Spinal cord (tissue), 10 donors: Measurements from ENCODE around the gene NME7. TPM values are rescaled to one million over a fixed set of nuclear protein-coding genes. Genes with fewer than 3 reads are reported as not detected.

ENCODE experiments used
- DNase-seq, 6 donors: peaks; one replicate each; pipeline versions ENCODE4 v3.0.0 to v3.0.0-alpha.2; 2013 to 2015; ENCODE audit warnings: low spot score in 6 of 6, low read depth in 4 of 6
- H3K27ac ChIP-seq: one replicate; pipeline ENCODE4 v1.5.1; 2013; ENCODE audit warnings: low read depth, low read length, control low read depth
- H3K27me3 ChIP-seq: one replicate; pipeline ENCODE4 v1.6.1; 2013; ENCODE audit warnings: low read length; ENCODE audit not compliant: control insufficient read depth, insufficient read depth
- H3K36me3 ChIP-seq: one replicate; pipeline ENCODE4 v1.6.1; 2013; ENCODE audit warnings: low read length; ENCODE audit not compliant: control insufficient read depth, insufficient read depth
- H3K4me1 ChIP-seq: one replicate; pipeline ENCODE4 v1.6.1; 2013; ENCODE audit warnings: low read length; ENCODE audit not compliant: control insufficient read depth, insufficient read depth
- H3K4me3 ChIP-seq: one replicate; pipeline ENCODE4 v1.5.1; 2013; ENCODE audit warnings: low read depth, low read length, control low read depth
- H3K9me3 ChIP-seq: one replicate; pipeline ENCODE4 v1.6.1; 2013; ENCODE audit warnings: low read length; ENCODE audit not compliant: control insufficient read depth, insufficient read depth
- WGBS: methylation state at CpG from one replicate; pipeline ENCODE4 v1.1.5; 2013; ENCODE audit warnings: missing lambda C conversion rate; ENCODE audit not compliant: insufficient coverage; 5-methylcytosine and 5-hydroxymethylcytosine counted together
- polyA plus RNA-seq, 2 donors: library from polyadenylated mRNA; unstranded; fragments of 120-200 nt; gene quantifications; one replicate each; pipeline ENCODE4 v1.2.1, GENCODE V29; 2013; ENCODE audit not compliant: insufficient read length in 2 of 2
- total RNA-seq, 2 donors: library from RNA; depleted of rRNA in 1 of 2; stranded (reverse); fragments of 120-200 nt in 1 of 2; fragments of >200 nt in 1 of 2; gene quantifications; one replicate each; pipeline versions ENCODE4 v1.2.3 to v1.2.4, GENCODE V29; 2013 to 2014
- donor health status: healthy.

Gene NME7
- total and polyA plus RNA-seq, 4 donors: 21.5 to 131 (median 62.7) TPM

GRCh38 chr1:169381162-169381561 is 13.6 kb upstream of the NME7 start:
- H3K9me3 ChIP-seq: no peaks in the 10 kb centered on the region
- H3K36me3 ChIP-seq: peaks cover 13% of the 10 kb centered on the region
- H3K4me1 ChIP-seq: no peaks in the 10 kb centered on the region
- H3K27me3 ChIP-seq: no peaks in the 10 kb centered on the region
- DNase-seq: no peak
- H3K4me3 ChIP-seq: no peak overlapping the region
- H3K27ac ChIP-seq: no peak overlapping the region

DNA sequence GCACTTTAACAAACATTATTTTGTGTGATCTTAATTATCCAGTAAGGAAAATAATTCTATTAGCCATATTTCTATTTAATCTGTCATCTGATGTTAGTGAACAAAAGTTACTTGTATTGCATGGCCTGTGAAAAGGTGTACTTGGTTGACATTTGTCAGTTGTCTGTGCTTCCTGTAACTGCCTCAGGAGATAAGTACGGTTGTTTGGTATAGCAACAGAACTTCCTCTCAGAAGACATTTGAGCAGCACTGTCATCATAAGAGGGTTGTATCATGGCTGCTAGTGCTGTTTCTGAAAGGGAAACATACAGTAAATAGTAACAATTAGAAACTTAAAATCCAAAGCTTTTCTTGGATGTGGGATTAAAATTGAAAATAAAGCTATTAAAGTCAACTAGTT is 3.8 kb upstream of the NME7 start:
- no CpG with 5 or more reads among the region's 1 CpG for WGBS
- H3K36me3 ChIP-seq: peaks cover under 1% of the 10 kb centered on the region
- no peak overlapping the region for H3K4me3 ChIP-seq
- no peak for DNase-seq
- H3K27me3 ChIP-seq: no peaks in the 10 kb centered on the region
- no peaks in the 10 kb centered on the region for H3K9me3 ChIP-seq
- no peak overlapping the region for H3K27ac ChIP-seq
- H3K4me1 ChIP-seq: no peaks in the 10 kb centered on the region

GRCh38 chr1:169368406-169368769 is 791 bp upstream of the NME7 start:
- DNase-seq: no peak
- Histone ChIP-seq H3K4me3 (peak overlapping the region; percentile 92), H3K36me3 (peaks cover 2% of the 10 kb centered on the region), H3K9me3 (no peaks in the 10 kb centered on the region), H3K4me1 (no peaks in the 10 kb centered on the region), H3K27me3 (no peaks in the 10 kb centered on the region), H3K27ac (peak overlapping the region; percentile 91)
- WGBS: 0% methylated on average over 13 of the region's 16 CpGs

- H3K4me3 ChIP-seq: peak overlapping the region; percentile 92
- peak overlapping the region; percentile 91 for H3K27ac ChIP-seq
- 4% methylated on average over 10 of the region's 15 CpGs for WGBS
These were observed 406 bp downstream of the NME7 start for GRCh38 chr1:169367096-169367685.

DNA sequence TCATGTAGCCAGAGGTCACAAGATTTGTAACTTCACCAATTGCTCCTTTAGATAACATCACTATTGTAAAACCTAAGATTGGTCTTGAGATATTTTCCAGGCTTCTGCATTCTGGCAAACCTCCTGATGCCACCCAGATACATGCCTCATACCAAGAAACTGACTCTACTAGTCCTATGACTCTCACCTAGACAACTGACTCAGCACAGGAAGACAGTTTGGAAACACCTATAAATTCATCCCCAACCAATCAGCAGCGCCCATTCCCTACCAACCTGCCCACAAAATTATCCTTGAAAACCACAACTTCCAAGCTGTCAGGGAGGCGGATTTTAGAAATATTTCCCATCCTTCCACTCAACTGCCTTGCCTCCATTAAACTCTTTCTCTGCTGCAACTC is 2.6 kb downstream of the NME7 start:
- H3K4me1 ChIP-seq: no peaks in the 10 kb centered on the region
- WGBS: 86% methylated on average over 2 of the region's 2 CpGs
- H3K36me3 ChIP-seq: peaks cover 2% of the 10 kb centered on the region
- no peak overlapping the region for H3K4me3 ChIP-seq
- no peaks in the 10 kb centered on the region for H3K27me3 ChIP-seq
- H3K9me3 ChIP-seq: no peaks in the 10 kb centered on the region
- no peak for DNase-seq
- H3K27ac ChIP-seq: no peak overlapping the region

More at GRCh38 chr1:169367096-169367685, 406 bp downstream of the NME7 start:
- H3K4me1 ChIP-seq: no peaks in the 10 kb centered on the region
- peaks cover 2% of the 10 kb centered on the region for H3K36me3 ChIP-seq
- no peaks in the 10 kb centered on the region for H3K27me3 ChIP-seq
- DNase-seq: peak in 1 of 6 donors; percentile 11
- H3K9me3 ChIP-seq: no peaks in the 10 kb centered on the region

DNA sequence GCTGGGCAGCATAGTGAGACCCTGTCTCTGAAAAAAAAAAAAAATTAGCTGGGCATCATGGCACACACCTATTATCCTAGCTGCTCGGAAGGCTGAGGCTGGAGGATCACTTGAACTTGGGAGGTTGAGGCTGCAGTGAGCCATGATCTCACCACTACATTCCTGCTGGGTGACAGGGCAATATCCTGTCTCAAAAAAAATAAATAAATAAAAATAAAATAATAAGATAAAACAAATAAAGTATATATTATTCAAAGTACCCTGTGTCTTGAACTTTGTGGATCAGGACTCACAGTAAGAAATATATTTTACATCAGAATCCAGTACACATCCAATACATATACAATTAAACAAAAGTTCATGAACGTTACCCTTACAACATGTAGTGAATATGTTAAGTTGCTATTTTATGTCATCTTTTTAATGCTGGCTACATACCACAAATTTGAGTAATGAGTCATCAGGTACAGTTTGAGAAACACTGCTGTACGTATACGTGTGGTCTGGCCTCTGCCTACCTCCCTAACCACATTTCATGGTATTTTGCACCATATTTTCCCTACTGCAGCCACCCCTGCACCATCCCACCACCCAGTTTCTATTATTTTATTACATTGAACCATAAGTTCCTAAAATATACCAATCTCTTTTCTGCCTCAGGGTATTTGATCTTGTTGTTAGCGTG is 4.4 kb downstream of the NME7 start:
- H3K9me3 ChIP-seq: no peaks in the 10 kb centered on the region
- H3K4me1 ChIP-seq: no peaks in the 10 kb centered on the region
- no peaks in the 10 kb centered on the region for H3K27me3 ChIP-seq
- peaks cover 2% of the 10 kb centered on the region for H3K36me3 ChIP-seq
- H3K4me3 ChIP-seq: no peak overlapping the region
- no peak for DNase-seq
- H3K27ac ChIP-seq: no peak overlapping the region
- 100% methylated on average over 2 of the region's 5 CpGs for WGBS

- Histone ChIP-seq H3K27me3 (no peaks in the 10 kb centered on the region), H3K9me3 (no peaks in the 10 kb centered on the region), H3K4me1 (no peaks in the 10 kb centered on the region), H3K27ac (no peak overlapping the region), H3K36me3 (peaks cover 2% of the 10 kb centered on the region), H3K4me3 (no peak overlapping the region)
- WGBS: 86% methylated on average over 7 of the region's 7 CpGs
- no peak for DNase-seq
These were observed 6.3 kb downstream of the NME7 start for GRCh38 chr1:169361281-169361680.

DNA sequence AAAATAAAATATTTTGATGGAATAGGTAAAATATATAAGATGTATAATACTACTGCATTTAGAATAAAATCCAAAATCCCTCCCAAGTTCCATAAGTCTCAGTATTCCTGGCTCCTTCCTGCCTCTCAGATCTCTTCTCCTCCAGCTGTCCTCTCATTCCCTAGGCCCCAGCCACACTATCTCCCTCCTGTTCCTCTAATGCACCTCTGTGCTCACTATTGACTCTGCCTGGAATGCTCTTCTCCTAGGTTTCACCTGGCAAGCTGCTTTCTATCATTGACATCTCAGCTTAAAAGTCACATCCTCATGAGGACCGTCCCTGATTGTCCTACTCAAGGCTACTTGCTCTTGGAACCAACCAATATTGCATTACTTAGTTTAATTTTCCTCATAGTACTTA is 7.2 kb downstream of the NME7 start:
- Histone ChIP-seq H3K9me3 (no peaks in the 10 kb centered on the region), H3K27ac (no peak overlapping the region), H3K4me1 (no peaks in the 10 kb centered on the region), H3K4me3 (no peak overlapping the region), H3K36me3 (peaks cover 2% of the 10 kb centered on the region), H3K27me3 (no peaks in the 10 kb centered on the region)
- DNase-seq: no peak
- 100% methylated on average over 1 of the region's 1 CpG for WGBS

DNA sequence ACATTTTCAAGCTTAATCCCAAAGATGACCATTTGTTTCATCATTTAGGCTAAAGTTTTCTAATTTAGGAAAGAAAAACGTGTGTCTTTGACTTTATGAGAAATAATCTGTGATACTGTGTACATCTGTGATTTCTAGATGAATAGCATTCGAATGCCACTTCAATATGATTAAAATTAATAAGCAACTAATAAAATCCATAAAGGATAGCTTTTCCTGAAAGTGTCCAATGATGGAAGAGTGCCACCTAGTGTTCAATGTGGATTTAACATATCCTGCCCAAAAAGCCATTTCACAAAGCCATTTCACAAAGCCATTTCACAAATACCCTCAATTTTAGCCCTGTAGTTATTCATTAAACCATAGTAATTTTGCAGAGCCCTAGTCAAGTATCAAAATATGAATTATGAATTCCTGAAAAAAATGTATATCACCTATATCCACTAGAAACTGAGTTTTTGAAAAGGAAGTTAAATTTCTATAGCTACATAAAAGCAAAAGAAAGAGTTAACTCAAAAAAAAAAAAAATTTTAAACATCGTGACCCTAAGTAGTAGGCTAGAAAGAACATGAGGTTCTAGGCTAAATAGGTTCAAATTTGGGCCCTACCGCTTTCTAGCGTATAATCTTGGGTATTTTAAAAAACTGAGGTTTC is 19.1 kb downstream of the NME7 start:
- peak; percentile 41 to 91 (median 60) for DNase-seq
- WGBS: no CpG with 5 or more reads among the region's 5 CpGs
- Histone ChIP-seq H3K4me1 (no peaks in the 10 kb centered on the region), H3K27me3 (no peaks in the 10 kb centered on the region), H3K27ac (no peak overlapping the region), H3K4me3 (no peak overlapping the region), H3K36me3 (peaks cover 4% of the 10 kb centered on the region), H3K9me3 (no peaks in the 10 kb centered on the region)
